Transverse colon (tissue), 3 donors: ENCODE results near the gene ONECUT1.

Experiments
- EP300 ChIP-seq: sonication (generic); formaldehyde crosslinking; IDR thresholded peaks from one replicate; pipeline ENCODE4 v1.6.1; 2017; ENCODE audit warnings: antibody characterized with exemption, low read depth
- POLR2A ChIP-seq: fragments of 450-650 bp; IDR thresholded peaks from one replicate; pipeline ENCODE4 v1.6.1; 2016; ENCODE audit warnings: antibody characterized with exemption, mild to moderate bottlenecking, moderate library complexity
- TF ChIP-seq, protein P1 (sequence below), 5 experiments: fragments of 200-600 bp in 3 of 5; fragments of 450-650 bp in 2 of 5; sonication (generic) in 3 of 5; IDR thresholded peaks; 1 replicate in 2 of 5; 2 replicates in 3 of 5; pipeline ENCODE4 v1.5.1; 2016 to 2017; ENCODE audit warnings: antibody characterized with exemption in 5 of 5, inconsistent platforms in 3 of 5, mild to moderate bottlenecking in 2 of 5, moderate library complexity in 1 of 5

DNA sequence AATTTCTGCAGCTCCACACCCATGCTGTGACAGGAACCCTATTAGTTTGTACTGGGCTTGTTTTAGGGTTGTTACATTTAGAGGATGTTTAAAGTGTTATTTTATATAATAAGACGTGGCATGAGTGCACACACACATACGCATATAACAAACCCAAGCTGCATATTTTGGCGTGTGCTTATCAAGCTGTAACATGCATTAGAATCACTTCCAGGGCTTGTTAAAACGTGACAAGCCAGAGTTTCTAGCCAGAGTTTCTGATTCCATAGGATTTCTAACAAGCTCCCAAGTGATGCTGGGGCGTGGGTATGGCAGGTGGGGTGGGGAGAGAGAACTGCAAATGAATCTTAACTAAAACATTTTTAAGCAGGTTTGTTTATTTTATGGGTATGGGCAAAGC lies 17.4 kb downstream of the ONECUT1 start:
- TF ChIP-seq, protein P1, sequence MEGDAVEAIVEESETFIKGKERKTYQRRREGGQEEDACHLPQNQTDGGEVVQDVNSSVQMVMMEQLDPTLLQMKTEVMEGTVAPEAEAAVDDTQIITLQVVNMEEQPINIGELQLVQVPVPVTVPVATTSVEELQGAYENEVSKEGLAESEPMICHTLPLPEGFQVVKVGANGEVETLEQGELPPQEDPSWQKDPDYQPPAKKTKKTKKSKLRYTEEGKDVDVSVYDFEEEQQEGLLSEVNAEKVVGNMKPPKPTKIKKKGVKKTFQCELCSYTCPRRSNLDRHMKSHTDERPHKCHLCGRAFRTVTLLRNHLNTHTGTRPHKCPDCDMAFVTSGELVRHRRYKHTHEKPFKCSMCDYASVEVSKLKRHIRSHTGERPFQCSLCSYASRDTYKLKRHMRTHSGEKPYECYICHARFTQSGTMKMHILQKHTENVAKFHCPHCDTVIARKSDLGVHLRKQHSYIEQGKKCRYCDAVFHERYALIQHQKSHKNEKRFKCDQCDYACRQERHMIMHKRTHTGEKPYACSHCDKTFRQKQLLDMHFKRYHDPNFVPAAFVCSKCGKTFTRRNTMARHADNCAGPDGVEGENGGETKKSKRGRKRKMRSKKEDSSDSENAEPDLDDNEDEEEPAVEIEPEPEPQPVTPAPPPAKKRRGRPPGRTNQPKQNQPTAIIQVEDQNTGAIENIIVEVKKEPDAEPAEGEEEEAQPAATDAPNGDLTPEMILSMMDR (IDR thresholded peaks at IDR 0.05): no peak
- TF ChIP-seq POLR2A (no peak), EP300 (no peak)
